PC-3 (cell line): Measurements from ENCODE around the gene ADAMTS17.

ENCODE experiments used
- EZH2 ChIP-seq: fragments of 300-600 bp; sonication (generic); IDR thresholded peaks from one replicate; pipeline ENCODE4 v1.6.1; 2017; ENCODE audit warnings: antibody characterized with exemption, mild to moderate bottlenecking, low read length; ENCODE audit not compliant: unreplicated experiment
- EZH2phosphoT487 ChIP-seq: fragments of 300-600 bp; sonication (generic); IDR thresholded peaks from 2 replicates; pipeline ENCODE4 v1.6.1; 2018; ENCODE audit warnings: mild to moderate bottlenecking, antibody characterized with exemption, low read length, borderline replicate concordance
- TF ChIP-seq, protein P1 (sequence below): fragments of 300-600 bp; sonication (generic); conservative IDR thresholded peaks from 2 replicates; pipeline ENCODE4 v1.5.1; 2017; ENCODE audit warnings: antibody characterized with exemption, low read depth, mild to moderate bottlenecking, low read length

DNA sequence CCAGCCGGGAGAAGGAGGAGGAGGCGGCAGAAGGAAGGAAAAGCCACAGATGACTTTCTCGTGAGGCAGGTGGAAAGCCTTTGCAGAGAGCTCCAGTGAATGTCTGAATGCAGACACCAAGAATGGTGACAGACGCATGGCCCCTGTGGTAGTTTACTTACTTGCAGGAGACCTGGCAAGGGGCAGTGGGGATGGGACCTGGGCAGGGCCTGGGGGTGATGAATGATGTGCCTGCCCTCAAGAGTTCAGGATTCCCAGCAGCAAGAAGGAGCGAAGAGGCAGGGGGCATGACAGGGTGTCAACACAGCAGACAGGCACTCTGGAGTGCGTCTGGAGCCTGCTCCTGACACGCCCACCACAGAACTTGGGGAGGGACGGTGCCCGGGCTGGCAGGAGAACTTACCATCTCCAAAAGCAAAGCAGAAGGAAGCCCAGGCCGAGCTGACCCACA lies 348.1 kb downstream of the ADAMTS17 start:
- TF ChIP-seq EZH2 (no peak), EZH2phosphoT487 (no peak)
- TF ChIP-seq, protein P1, sequence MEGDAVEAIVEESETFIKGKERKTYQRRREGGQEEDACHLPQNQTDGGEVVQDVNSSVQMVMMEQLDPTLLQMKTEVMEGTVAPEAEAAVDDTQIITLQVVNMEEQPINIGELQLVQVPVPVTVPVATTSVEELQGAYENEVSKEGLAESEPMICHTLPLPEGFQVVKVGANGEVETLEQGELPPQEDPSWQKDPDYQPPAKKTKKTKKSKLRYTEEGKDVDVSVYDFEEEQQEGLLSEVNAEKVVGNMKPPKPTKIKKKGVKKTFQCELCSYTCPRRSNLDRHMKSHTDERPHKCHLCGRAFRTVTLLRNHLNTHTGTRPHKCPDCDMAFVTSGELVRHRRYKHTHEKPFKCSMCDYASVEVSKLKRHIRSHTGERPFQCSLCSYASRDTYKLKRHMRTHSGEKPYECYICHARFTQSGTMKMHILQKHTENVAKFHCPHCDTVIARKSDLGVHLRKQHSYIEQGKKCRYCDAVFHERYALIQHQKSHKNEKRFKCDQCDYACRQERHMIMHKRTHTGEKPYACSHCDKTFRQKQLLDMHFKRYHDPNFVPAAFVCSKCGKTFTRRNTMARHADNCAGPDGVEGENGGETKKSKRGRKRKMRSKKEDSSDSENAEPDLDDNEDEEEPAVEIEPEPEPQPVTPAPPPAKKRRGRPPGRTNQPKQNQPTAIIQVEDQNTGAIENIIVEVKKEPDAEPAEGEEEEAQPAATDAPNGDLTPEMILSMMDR: no peak
